GM19239 (cell line): Measurements from ENCODE around the gene CAMKK2.

Experiments used
- DNase-seq: peaks from one replicate; pipeline ENCODE4 v3.0.0; 2011; ENCODE audit warnings: low spot score; ENCODE audit not compliant: insufficient read length
- FAIRE-seq: peaks from 2 replicates; lab custom pipeline; 2011; peaks lifted over from hg19 to GRCh38; lab: Jason Lieb, UNC

Gene CAMKK2

GRCh38 chr12:121253638-121254335 is 42.7 kb downstream of the CAMKK2 start:
- peak; percentile 84 for FAIRE-seq

DNA sequence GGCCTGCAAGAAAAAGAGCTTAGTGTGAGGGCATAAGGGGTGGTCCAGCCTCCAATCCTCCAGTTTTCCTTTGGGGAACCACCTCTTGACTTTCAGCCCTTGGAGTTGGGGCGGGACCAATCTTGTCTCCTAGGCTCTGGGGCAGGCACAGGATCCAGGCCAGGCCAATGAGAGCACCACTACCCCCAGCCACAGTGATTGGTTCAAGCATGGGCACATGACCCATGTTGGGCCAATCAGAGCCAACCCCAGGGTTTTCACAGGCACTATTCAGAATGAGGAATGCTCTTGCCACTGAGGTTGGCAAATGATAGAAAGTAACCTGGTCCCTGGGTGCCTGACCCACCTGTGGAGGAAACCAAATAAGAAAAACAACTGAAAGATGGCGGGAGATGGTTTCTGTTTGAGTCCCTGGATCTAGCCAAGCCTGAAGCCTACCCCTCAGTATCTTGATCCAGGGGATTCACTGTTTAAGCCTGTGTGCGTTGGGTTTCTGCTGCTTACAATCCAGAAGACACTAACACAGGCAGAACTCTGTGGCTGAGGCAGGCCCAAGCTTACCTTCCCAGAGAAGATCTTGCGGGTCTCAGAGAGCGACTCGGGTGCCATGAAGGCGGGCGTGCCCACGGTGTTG is 43.7 kb downstream of the CAMKK2 start:
- FAIRE-seq (peak; percentile 33), DNase-seq (no peak)

More at GRCh38 chr12:121253638-121254335, 42.7 kb downstream of the CAMKK2 start:
- DNase-seq: no peak

- no peak for DNase-seq
- no peak for FAIRE-seq
Measured at GRCh38 chr12:121251838-121252237, 44.7 kb downstream of the CAMKK2 start.

- no peak for FAIRE-seq
- DNase-seq: no peak
Measured at GRCh38 chr12:121250359-121250758, 46.1 kb downstream of the CAMKK2 start.

- FAIRE-seq (peak; percentile 93), DNase-seq (peak; percentile 75)
Measured at GRCh38 chr12:121248622-121249021, 47.9 kb downstream of the CAMKK2 start.

DNA sequence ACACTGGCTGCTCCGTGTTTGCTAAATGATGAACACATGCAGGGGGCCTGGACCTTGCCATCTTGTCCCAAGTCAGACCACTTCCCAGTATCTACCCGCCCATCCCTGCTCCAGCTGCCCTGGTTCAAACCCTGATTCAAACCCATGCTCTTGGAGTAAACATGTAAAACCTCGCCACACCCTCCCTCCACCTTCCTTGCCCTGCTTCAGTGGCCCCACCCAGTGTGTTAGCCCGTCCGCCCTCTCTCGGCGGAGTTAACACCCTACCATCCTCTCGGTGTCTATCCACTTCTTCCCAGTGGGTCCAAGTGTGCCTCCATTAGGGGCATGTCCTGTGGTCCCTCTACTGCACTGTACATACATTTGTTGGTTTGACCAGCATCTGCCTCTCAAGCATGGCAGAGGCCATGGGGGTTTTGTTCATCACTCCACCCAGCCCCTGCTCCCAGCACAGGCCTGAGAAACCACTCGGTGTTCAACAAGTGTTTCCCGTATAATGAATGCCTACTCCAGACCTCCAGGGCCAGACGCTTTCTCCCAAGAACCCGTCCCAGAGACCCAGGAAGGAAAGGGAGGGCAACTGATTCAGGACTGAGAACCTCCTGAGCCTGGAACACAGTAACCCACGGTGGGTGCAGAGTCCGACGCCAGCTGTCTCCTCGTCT is 49.5 kb downstream of the CAMKK2 start:
- no peak for DNase-seq
- FAIRE-seq: no peak

GRCh38 chr12:121245951-121246350 is 50.6 kb downstream of the CAMKK2 start:
- DNase-seq (no peak), FAIRE-seq (no peak)

DNA sequence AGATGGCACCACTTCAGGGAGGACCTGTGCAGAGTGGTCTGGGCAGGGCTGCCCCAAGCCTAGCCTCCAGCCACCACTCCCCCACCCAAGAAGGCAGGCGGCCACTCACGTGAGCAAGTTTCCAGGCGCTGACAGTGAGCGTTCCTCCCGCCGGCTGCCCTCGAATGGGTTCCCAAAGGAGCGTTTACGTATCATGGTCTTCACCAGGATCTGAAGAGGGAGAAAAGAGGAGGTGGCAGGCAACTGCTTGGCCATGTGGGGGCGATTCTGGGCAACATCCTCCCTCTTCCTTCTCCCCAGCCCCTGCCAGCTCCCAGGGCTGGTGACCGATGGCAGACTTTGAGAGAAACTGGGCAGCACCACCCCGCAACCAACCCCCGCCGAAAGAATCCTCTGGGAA is 51.5 kb downstream of the CAMKK2 start:
- DNase-seq (no peak), FAIRE-seq (no peak)

DNA sequence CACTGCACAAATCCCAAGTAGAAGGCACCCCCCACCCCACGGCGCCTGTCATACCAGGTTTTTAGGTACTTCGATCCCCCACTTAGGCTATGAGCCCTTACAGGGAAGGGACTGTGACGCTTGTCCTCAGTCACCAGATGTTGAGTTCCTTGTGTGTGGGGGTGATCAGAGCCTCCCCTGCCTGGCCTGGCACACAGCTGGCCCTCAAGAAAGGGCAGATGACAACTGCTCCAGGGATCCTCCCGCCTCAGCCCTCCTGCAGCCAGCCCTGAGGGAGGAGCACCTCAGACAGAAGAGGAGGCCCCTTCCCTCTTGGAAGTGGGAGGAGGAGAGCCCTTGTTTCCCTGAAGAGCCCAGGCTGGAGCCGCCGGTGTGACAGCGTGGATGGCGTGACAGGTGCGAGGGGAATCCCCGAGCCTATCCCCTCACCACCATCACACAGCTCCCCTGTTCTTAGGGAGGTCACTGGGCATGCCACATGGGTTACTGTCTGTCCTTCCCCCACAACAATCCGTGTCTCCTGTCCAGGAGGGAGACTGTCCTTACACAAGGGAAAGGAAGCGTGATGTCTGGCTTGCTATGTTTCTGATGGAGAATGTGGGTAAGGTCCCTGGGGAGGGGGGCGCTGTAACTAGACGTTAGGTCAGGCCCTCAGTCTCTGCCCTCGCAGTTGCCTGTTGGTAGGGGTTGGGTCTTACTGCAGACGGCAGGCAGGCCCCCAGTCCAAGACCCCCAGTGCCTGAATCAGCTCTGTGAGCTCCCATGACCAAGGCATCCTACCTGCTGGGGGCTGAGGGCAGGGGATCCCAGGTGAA is 55.1 kb downstream of the CAMKK2 start:
- no peak for FAIRE-seq
- no peak for DNase-seq

GRCh38 chr12:121240484-121241101 is 55.9 kb downstream of the CAMKK2 start:
- peak; percentile 50 for DNase-seq
- peak; percentile 28 for FAIRE-seq

GRCh38 chr12:121240062-121240420 is 56.5 kb downstream of the CAMKK2 start:
- no peak for FAIRE-seq
- DNase-seq: no peak

DNA sequence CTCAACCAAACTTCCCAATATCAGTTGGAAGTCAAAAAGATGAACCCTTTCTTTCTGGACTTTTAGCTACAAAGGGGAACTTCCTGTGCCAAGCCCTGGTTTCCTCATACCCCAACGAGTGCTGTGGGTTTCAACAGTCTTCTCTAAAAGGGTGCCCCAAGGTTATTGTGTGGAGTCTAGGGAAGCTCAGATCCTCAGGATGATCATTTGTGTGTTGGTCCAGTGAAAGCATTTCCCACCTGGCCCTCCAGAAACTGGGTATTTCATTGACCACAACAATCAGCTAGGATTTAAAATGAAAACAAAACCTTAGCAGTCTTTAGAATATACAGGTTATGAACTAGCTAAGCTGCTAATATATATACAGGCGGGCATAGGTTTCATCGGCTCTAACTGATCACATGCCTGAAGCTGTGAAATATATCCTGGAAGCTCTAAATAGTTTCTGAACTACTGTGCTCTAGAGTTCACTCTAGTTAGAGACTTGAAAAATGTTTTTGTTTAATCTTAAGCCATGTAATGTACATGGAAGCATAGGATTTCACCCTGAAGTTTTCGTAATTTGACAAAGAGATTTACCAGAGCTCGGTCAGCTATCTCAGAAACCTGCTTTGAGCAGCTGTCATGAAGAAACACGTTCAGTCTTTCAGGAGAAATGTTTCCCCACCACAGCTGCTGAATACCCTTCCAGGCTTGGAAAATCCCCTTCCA is 57.0 kb downstream of the CAMKK2 start:
- FAIRE-seq: no peak
- DNase-seq: no peak

GRCh38 chr12:121238604-121239350 is 57.7 kb downstream of the CAMKK2 start:
- DNase-seq (no peak), FAIRE-seq (no peak)

DNA sequence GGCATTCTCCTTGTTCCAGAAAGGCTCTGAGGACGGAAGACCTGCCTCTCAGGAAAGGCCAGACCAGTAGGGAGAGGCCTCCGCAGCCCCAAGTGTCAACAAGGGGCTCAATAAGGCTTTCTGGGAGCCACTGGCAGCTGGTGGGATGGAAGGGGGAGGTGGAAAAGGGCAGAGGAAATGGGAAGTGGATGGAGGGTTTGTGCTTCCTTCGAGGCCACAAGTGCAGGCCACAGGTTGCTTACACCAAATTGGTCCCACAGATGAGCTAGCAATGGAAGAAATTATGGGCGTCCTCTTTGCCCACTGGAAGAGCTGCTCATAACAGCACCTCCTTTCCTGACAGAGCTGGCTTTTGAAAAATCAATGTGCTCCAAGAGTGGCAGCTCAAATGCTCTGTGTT is 58.4 kb downstream of the CAMKK2 start:
- DNase-seq (no peak), FAIRE-seq (no peak)

DNA sequence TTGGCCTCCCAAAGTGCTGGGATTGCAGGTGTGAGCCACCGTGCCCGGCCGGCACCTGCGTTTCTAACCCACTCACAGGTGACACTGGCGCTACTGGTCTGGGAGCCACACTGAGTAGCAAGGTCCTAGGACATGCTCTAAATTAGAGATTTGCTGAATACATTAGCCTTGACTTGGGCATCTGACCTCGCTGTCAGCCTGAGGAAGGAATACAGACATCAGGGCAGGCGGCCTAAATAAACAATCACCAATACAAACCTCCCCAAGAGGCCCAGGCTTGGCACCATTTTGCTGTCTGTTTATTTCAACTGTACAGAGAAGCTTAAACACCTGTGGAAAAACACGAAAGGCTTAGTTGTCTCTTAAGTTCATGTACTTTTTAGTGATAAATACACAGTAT is 59.1 kb downstream of the CAMKK2 start:
- DNase-seq (no peak), FAIRE-seq (no peak)

DNA sequence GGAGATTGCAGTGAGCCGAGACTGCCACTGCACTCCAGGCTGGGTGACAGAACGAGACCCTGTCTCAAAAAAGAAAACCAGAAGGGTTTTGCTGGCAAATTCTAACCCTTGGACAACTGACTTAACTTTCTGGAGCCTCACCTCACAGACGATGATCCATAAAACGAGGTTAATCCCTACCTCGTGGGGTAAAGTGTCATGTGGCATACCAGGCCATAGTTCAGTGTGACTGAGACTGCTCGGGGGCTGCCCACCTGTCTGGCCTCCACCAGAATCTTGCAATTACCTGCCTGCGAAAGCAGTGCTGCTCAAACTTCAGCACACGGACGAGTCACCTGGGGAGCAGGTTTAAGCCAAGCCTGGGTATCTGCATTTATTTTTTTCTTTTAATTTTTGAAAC is 59.7 kb downstream of the CAMKK2 start:
- DNase-seq (no peak), FAIRE-seq (no peak)

GRCh38 chr12:121233628-121234020 is 62.9 kb downstream of the CAMKK2 start:
- FAIRE-seq: no peak

DNA sequence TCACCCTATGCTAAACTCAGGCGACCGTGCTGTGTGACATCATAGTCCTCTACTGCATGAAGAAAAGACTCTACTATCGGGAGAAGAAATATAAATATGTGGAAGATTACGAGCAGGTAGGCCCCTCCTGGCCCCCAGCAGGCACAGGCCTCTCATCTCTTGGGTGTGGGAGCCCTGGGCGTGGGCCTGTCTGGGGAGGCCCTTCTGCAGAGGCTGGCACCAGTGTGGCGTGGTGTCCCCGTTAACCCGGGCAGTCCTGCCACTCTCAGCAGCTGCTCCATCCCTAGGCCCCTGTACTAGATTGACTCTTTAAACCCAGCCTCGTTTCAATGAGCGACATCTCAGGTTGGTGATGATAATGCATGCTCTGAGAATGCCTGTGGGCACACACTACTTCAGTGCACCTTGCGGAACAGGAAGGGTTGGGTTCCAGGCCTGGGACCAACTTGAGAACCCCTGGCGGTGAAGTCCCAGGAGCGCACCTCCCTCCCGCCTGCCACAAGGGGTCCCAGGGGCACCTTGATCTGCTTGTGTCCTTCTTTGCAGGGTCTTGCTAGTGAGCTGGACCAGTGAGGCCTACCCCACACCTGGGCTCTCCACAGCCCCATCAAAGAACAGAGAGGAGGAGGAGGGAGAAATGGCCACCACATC is 63.4 kb downstream of the CAMKK2 start:
- DNase-seq: no peak
- FAIRE-seq: no peak

More at GRCh38 chr12:121233628-121234020, 62.9 kb downstream of the CAMKK2 start:
- no peak for DNase-seq
